Renal cortex interstitium (tissue), 11 donors: Measurements from ENCODE around the gene VIPR2. TPM values are rescaled to one million over a fixed set of nuclear protein-coding genes. Genes with fewer than 3 reads are reported as not detected.

Experiments used
- DNase-seq, 11 donors: peaks; one replicate each; pipeline ENCODE4 v3.0.0-alpha.2; 2013; ENCODE audit warnings: low read depth in 9 of 11, low spot score in 4 of 11; ENCODE audit errors: extremely low read depth in 1 of 11
- polyA plus RNA-seq, 3 donors: library from polyadenylated mRNA; unstranded; fragments of 120-200 nt; gene quantifications; one replicate each; pipeline ENCODE4 v1.2.1, GENCODE V29; 2013; ENCODE audit not compliant: insufficient read length in 3 of 3

The VIPR2 gene
- polyA plus RNA-seq, 3 donors, result 2.3 to 3.5 (median 3.0) TPM

DNA sequence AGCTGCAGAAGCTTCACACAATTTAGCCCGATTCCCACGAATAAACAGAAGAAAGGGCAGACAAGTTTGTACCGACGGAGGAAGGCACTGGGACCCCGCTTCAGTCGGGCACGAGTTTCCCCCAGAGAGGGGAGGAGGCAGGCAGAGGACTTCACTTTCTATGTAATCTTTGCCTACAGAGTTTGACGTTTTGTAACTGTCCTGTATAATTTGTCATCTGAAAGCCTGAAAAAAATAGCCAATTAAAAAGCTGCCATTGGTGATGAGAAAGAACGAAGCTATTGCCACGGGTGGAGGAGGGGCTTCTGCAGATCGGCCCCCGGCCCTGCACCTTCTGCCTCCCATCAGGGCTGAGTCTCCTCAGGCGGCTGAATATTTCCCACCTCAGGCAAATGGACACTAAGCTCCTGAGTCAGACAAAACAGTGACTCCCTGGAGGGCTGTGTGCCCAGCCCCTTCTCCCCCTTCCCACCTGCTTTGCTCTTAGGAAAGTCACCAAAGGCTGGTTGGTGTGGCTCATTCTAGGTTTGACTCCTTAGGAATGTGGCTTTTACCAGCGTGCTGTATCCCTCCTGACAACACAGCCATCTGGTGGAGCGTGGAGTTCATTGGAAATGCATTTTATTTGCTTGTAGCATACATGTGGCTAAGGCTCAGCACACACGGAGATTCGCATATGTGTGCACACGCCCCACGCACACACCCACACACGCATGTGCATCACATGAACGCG is 117.4 kb downstream of the VIPR2 start:
- DNase-seq, result peak in 2 of 11 donors; percentile 44 to 54

DNA sequence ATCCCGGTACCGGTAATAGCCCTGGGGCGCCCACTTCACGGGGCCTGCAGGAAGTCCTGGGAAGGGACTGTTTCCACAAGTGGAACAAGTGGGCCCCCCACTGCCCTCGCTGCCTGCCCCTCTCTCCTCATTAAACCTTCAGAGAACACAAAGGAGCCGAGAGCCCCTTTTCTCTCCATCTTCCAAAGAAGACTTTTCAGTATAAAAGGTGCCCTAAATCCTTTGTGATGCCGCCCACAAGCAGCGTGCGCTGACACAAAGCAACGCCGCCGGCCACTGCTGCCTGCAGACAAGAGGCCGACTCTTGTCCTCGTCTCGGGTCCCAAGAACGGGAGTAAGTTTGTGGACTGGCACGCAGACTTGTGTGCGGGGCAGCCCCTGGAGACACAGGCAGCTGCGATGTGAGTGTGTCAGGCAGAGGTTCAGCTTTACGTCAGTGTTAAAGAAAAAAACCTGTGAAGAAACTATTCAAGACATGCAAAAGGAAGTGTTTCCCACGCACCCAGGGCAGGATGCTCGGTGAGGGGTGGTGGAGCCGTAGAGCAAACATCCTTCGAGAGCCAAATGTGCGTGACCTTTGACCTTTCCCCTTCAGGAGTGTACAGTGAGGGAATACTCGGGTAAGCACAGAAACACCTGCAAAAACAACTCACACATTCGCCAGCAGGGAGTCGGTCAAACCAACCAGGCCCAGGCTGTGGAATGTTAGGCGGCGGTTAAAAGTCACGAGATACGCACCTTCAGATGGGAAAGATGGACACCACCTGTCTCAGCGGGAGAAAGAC is 118.2 kb downstream of the VIPR2 start:
- DNase-seq, result no peak

DNA sequence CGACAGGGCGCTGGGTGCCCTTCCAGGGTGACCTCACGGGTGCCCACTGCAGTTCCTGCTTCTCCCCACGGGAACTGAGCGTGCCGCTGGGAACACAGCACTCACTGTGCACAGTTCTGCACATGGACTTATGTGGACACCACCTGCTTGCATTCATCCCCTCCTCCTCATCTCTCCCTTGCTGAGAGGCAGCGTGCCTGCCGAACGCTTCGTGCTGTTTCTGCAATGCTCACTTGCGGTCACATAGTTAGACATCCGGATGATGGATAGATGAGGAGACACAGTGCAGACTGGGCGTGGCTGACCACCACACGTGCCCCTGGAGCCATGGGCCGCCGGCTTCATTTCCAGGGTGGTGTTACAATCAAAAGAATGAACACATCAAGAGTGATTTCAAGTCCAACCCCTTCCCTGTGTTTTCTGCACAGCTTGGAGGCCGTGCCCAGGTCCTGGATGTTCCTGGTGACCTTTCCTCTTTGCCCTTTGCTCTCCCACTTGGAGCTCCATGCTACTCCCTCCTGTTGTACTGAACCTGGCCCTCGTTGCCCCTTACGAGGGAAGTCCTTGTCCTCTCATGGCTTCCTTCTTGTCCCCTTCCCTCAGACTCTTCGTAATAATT is 119.4 kb downstream of the VIPR2 start:
- DNase-seq, result no peak

DNA sequence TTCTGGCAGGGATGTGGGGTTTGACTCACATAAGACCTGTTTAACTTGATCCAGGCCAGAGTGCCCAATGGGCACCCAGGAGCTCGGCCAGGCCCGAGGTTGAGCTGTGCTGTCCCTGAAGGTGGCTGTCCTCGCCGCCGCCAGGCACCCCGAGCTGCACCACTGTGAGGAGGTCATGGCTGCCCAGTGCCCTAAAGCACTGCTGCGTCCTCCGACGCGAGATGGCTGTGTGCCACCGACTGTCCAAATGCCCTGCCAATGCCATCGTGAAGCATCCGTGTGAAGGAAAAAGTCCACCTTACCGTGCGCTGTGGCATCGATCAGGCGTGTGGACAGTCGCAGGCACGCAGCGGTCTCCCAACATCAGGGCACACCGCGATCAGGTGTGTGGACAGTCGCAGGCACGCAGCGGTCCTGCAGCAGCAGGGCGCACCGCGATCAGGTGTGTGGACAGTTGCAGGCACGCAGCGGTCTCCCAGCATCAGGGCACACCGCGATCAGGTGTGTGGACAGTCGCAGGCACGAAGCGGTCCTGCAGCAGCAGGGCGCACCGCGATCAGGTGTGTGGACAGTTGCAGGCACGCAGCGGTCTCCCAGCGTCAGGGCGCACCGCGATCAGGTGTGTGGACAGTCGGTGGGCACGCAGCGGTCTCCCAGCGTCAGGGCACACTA is 120.3 kb downstream of the VIPR2 start:
- DNase-seq, result no peak

DNA sequence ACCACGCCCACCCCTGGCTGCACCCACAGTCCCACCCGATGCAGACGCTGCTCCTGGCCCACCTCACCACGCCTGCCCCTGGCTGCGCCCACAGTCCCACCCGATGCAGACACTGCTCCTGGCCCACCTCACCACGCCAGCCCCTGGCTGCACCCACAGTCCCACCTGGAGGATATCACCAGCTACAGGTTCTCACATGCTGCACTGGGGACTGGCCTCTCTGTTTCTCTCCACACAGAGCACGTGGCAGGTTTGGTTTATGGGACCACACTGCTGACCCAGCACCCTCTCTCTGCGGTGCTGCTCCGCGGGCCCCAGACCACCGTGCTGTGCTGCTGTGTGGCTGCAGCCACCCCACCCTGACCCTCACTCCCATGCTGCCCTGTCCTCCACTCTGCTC is 120.9 kb downstream of the VIPR2 start:
- DNase-seq, result no peak

DNA sequence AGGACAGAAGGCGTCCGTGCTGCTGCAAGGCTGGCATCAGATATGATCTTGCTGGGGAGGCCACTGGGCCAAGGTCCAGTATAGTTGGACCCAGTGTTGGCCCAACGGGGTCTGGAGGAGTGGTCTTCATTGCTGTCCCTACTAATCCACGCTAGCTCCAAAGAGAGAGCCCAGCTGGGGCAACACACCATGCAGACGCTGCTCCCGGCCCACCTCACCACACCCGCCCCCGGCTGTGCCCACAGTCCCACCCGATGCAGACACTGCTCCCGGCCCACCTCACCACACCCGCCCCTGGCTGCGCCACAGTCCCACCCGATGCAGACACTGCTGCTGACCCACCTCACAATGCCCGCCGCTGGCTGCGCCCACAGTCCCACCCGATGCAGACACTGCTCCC is 121.5 kb downstream of the VIPR2 start:
- DNase-seq, result no peak

DNA sequence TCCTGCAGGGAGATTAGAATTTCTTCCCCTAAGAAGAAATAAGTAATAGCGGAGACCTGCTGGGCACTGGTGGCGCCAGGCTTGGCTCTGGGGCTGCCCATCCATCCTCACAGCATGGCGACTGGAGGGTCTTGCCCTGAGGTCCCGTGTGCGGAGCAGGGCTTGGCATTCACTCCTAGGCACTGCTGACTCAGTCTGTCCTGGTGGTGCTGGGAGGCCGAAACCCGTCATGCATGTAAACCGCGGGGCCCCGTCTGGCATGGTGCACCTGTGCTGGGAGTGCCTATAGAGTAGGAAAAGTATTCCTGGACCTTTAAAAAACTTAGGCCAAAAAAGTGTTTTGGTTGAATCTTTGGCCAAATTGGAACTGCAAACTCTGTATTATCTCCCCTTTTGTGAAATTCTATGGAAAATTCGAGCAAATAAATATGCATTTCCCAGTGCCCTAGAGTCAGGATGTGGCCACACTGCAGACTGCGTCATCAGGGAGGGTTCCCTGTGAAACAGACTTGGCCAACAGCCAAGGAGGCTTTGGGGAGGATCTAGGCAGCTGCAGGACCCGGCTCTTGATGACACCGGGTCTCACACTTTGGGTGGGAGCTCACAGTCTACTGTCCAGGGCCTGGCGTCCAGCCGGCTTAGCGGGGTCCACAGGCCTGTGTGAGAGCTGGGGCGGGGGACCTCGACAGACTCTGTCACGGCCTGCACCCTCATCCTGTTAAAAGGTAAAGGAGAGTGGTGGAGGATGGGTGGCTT is 122.3 kb downstream of the VIPR2 start:
- DNase-seq, result no peak

DNA sequence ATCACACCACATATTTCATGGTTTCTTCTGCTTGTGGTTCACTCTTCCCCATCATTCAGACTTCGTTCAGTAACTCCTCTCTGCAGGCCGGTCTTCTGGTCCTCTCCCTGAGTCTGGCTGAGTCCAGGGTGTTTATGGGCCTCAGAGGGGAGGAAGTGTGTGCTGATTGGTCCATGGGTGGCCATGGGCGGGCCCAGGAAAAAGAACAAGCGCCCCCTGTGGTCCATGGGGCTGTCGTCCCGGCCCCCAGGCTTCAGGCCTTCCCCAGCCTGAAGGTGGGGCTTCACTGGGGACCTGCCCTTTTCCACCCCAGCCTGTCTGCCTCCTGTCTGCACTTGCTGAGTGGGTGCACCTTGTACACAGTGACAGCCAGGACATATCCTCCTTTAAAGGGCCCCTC is 123.7 kb downstream of the VIPR2 start:
- DNase-seq, result no peak

DNA sequence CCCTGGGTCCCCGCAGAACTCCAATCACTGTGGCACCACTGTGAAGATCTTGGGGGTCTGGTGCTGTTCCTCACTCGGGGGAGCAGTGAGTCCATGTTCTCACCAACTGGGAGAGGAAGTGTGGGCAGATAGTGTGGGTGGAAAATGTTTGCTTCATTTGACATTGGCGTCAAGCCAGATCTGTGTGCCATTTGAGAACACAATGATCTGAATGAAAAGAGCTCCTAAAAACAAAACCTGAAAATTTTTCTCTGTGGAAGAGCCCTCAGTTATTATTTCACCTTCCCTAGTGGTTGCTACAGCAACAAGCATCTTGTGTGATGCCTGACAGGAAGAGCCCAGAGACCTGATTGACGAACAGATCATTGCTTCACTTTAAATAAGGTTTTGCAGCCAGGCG is 125.6 kb downstream of the VIPR2 start:
- no peak for DNase-seq

DNA sequence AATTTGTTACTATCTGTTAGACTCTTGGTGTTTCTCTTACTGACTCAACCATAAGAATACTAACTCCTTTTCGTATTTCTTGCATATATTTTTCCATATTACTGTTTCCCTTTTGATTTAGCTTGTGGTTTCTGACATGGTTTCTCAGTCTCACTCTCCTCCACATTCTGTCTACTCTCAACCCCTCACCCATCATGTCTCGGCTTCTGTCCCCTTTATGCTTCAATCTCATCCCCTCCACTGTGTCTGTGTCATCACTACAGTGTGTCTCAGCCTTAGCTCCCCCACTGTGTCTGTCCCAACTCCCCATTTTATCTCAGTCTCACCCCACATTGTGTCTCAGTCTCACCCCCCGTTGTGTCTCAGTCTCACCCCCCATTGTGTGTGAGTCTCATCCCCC is 126.9 kb downstream of the VIPR2 start:
- no peak for DNase-seq

DNA sequence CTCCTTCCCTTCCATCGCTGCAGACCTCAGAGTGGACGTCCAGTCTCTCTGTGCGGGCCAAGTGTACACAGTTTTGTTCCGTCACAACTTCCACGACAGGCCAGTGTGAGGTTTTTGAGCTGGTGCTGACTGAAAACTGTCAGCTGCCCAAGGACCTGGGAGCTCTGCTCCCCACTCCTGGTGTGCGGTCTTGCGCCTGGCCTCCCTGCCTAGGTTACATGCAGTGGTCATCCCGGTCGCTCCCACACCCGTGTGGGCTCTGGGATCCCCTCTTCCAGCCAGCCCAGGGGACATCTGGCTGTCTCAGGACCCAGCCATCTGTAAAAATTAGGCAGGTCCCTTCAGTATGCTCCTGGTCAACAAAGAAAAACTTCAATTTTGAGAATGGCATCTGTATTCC is 127.5 kb downstream of the VIPR2 start:
- DNase-seq, result no peak

DNA sequence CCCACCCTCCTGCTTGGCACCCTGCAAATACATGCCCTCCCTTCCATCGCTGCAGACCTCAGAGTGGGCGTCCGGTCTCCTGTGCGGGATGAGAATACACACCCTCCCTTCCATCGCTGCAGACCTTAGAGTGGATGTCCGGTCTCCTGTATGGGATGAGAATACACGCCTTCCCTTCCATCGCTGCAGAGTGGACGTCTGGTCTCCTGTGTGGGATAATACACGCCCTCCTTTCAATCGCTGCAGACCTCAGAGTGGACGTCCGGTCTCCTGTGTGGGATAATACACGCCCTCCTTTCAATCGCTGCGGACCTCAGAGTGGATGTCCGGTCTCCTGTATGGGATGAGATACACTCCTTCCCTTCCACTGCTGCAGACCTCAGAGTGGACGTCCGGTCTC is 128.1 kb downstream of the VIPR2 start:
- no peak for DNase-seq

DNA sequence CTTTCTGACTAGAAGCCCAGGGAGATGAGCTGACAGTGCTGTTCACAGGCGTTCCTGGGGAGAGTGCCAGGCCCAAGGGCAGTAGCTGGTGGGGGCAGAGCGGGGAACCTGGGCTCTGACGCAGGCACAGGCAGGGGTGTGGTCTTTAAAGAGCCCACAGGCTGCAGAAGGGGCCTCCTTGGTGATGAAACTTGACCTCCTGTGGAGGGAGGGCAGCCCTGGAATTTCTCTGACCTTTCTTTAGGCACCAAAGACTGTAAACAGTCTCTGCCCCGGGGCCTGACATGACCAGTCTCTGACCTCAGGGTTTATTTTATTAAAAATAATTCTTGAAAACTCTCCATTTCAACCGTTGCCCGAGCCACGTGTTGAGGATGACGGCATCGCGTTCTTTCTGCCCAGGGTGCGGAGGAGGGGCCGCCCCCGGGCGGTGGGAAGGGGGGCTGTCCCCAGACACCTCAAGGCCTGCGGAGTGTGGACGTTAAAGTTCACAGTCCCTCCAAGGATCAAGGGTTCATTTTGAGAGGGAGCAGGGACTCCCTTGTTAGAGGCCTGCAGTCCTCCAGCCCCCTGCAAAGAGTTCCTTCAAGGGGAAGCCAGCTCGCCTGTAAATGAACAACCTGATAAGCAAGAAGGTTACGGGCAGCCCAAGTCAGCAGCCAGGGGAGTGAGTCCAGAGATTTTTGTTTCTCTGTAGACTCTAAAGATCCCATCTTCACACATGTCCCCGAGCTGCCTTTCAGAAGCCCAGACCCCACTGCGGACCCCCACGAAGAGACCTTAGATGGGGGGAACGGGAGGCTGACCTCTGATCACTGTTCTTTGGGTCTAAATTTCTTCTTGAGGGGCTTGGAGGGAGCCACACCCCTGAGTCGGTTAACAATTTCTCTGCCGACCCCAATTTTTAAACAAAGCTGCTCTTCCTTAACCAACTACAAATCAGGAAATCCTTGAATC is 128.9 kb downstream of the VIPR2 start:
- DNase-seq, result peak in 2 of 11 donors; percentile 23 to 60

DNA sequence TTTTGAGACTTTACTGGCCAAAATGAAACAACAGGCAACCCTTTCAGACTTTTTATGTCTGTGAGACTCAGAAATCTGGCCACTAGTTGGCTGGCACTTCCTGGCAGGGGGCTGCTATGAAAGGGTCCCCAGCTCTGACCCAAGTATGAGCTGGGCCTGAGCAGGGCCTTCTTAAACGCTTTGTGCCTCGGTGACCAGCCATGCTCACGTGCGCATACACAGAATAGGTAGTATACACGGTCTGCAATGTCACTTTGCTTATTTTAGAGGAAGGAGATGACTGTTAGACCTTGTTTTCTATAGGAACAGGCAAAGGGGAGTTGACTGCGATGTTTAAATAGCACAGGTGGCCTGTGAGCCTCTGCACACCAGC is 129.6 kb downstream of the VIPR2 start:
- DNase-seq, result no peak

DNA sequence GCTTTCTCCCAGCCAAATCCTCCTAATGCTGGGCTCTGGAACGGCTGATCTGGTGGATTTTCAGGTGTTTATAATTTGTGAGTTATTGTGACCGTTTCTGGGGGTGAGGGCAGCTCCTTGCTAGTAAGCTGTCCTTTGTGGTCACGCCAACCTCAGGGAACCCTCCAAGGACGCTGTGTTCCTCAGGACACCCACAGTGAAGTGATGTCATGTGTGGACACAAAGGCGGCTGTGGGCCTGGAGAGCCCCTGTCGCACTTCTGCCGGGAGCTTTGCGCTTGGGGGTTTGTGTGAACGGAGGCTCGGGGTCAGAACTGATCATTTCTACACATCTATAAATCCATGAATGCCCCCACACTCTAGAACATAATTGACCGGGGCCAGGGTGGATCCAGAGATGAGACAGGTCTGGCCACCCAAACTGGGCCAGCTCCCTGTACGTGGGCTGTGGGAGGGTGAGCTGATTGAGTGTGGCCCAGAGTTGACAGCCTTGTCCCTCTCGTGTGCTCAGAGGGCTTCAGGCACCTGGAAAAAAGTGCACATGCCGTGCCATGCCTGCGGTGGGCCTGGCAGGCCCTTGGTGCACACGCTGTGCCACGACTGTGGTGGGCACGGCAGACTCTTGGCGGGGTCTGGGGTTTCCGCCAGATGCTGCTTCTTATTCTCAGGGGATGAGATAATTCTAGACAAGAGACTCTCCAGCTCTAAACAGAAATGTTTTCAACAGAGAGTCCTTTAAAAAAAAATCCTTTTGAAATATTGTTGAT is 130.2 kb downstream of the VIPR2 start:
- DNase-seq, result no peak

DNA sequence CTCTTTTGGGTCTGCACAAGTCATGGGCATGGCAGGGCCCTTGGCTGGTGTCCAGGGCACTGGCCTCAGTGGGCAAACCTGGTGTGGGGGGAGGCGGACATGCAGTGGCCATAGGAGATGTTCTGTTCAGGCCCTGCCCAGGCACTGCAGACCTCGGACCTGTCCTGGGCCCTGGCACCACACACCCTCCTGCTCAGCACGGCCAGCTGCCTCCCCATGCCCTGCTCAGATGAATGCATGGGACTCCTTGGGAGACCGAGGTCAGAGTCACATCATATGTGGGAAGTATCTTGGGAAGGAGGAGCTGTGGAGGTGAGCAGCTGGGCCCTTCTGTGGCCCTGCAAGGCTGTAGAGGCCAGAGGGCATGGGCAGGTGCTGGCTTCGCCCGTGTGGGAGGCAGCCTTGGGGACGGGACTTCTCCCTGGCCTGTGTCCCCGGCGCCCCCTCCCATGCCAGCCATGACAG is 130.8 kb downstream of the VIPR2 start:
- no peak for DNase-seq

DNA sequence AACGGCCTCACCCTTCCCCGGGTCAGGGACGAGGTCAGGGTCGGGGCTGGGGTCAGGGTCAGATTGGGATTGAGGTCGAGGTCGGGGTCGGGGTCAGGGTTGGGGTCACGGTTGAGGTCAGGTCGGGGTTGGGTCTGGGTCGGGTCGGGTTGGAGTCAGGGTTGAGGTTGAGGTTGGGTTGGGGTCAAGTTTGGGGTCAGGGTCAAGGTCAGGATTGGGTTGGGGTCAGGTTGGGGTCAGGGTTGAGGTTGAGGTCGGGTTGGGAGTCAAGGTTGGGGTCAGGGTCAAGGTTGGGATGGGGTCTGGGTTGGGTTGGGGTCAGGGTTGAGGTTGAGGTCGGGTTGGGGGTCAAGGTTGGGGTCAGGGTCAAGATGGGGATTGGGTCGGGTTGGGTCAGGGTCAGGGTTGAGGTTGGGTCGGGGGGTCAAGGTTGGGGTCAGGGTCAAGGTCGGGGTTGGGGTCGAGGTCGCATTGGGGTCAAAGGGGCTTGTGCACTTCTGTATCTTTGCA is 131.4 kb downstream of the VIPR2 start:
- no peak for DNase-seq
